H9 (cell line): Measurements from ENCODE around the gene TMEM151B. TPM values are rescaled to one million over a fixed set of nuclear protein-coding genes. Genes with fewer than 3 reads are reported as not detected.
A peak's percentile ranks its signal among the peaks of the same experiment; 100 is the strongest.

Experiments used
- DNase-seq: peaks from one replicate; pipeline ENCODE4 v3.0.0-alpha.2; 2017
- H2AFZ ChIP-seq: one replicate; pipeline ENCODE4 v1.6.1; 2013; ENCODE audit warnings: mild to moderate bottlenecking, low read length, control low read depth, moderate library complexity
- H2AK5ac ChIP-seq: 2 replicates; pipeline ENCODE4 v1.6.1; 2013; ENCODE audit warnings: low read length, control low read depth, mixed read lengths; ENCODE audit not compliant: insufficient read length
- H2BK120ac ChIP-seq: one replicate; pipeline ENCODE4 v1.6.1; 2013; ENCODE audit warnings: low read depth, mild to moderate bottlenecking, low read length, control low read depth, inconsistent platforms; ENCODE audit not compliant: poor library complexity, severe bottlenecking
- H2BK12ac ChIP-seq: 2 replicates; pipeline ENCODE4 v1.6.1; 2013; ENCODE audit warnings: low read length, control low read depth, mixed read lengths, low read depth; ENCODE audit not compliant: insufficient read length
- H2BK15ac ChIP-seq: 2 replicates; pipeline ENCODE4 v1.6.1; 2013; ENCODE audit warnings: low read depth, low read length, control low read depth
- H2BK20ac ChIP-seq: one replicate; pipeline ENCODE4 v1.6.1; 2013; ENCODE audit warnings: low read depth, mild to moderate bottlenecking, low read length, control low read depth, inconsistent platforms; ENCODE audit not compliant: poor library complexity, severe bottlenecking
- H2BK5ac ChIP-seq: 2 replicates; pipeline ENCODE4 v1.6.1; 2013; ENCODE audit warnings: low read length, control low read depth, mixed read lengths; ENCODE audit not compliant: insufficient read length
- H3K14ac ChIP-seq: 2 replicates; pipeline ENCODE4 v1.6.1; 2013; ENCODE audit warnings: low read length, control low read depth; ENCODE audit not compliant: insufficient read depth
- H3K18ac ChIP-seq: 2 replicates; pipeline ENCODE4 v1.6.1; 2013; ENCODE audit warnings: low read depth, mild to moderate bottlenecking, mixed read lengths, low read length, control low read depth; ENCODE audit not compliant: insufficient read length
- H3K23ac ChIP-seq: 2 replicates; pipeline ENCODE4 v1.6.1; 2013; ENCODE audit warnings: low read length, control low read depth, mixed read lengths, low read depth; ENCODE audit not compliant: insufficient read length
- H3K23me2 ChIP-seq: 2 replicates; pipeline ENCODE4 v1.6.1; 2013; ENCODE audit warnings: low read depth, mild to moderate bottlenecking, mixed read lengths, low read length, control low read depth; ENCODE audit not compliant: insufficient read length, poor library complexity, severe bottlenecking
- H3K27ac ChIP-seq: 2 replicates; pipeline ENCODE4 v1.5.1; 2013; ENCODE audit warnings: low read length, control low read depth, mixed read lengths, low read depth; ENCODE audit not compliant: insufficient read length
- H3K27me3 ChIP-seq: 2 replicates; pipeline ENCODE4 v1.6.1; 2013; ENCODE audit warnings: low read length, control low read depth, inconsistent platforms; ENCODE audit not compliant: insufficient read depth
- H3K4ac ChIP-seq: 2 replicates; pipeline ENCODE4 v1.6.1; 2013; ENCODE audit warnings: low read depth, mild to moderate bottlenecking, control low read depth, inconsistent platforms, low read length, moderate library complexity
- H3K4me1 ChIP-seq: 2 replicates; pipeline ENCODE4 v1.6.1; 2013; ENCODE audit warnings: low read length, control low read depth, inconsistent platforms; ENCODE audit not compliant: insufficient read depth
- H3K4me2 ChIP-seq: 2 replicates; pipeline ENCODE4 v1.6.1; 2013; ENCODE audit warnings: low read length, control low read depth, mixed read lengths; ENCODE audit not compliant: insufficient read length, insufficient read depth
- H3K56ac ChIP-seq: 2 replicates; pipeline ENCODE4 v1.6.1; 2013; ENCODE audit warnings: low read depth, mild to moderate bottlenecking, mixed read lengths, low read length, control low read depth; ENCODE audit not compliant: insufficient read length
- H3K79me1 ChIP-seq: 2 replicates; pipeline ENCODE4 v1.6.1; 2013; ENCODE audit warnings: low read depth, mild to moderate bottlenecking, moderate library complexity, low read length, control low read depth, inconsistent platforms; ENCODE audit not compliant: insufficient read depth, poor library complexity, severe bottlenecking
- H3K79me2 ChIP-seq: 2 replicates; pipeline ENCODE4 v1.6.1; 2013; ENCODE audit warnings: low read length, control low read depth, inconsistent platforms; ENCODE audit not compliant: insufficient read depth
- H3K9ac ChIP-seq: 2 replicates; pipeline ENCODE4 v1.6.1; 2013; ENCODE audit warnings: low read length, control low read depth, mixed read lengths; ENCODE audit not compliant: insufficient read length; ENCODE audit errors: extremely low read depth
- H3K9me3 ChIP-seq: one replicate; pipeline ENCODE4 v1.6.1; 2013; ENCODE audit warnings: low read depth, low read length, inconsistent platforms; ENCODE audit not compliant: control insufficient read depth
- H3T11ph ChIP-seq: one replicate; pipeline ENCODE4 v1.6.1; 2013; ENCODE audit warnings: mild to moderate bottlenecking, low read length, control low read depth, inconsistent platforms
- H4K20me1 ChIP-seq: one replicate; pipeline ENCODE4 v1.6.1; 2013; ENCODE audit not compliant: control insufficient read depth, insufficient read length, insufficient read depth
- H4K5ac ChIP-seq: 2 replicates; pipeline ENCODE4 v1.6.1; 2013; ENCODE audit warnings: low read depth, mild to moderate bottlenecking, mixed read lengths, low read length, control low read depth; ENCODE audit not compliant: insufficient read length
- H4K8ac ChIP-seq: replicated peaks from 2 replicates; pipeline ENCODE4 v1.6.1; 2013; ENCODE audit warnings: low read length, control low read depth, mixed read lengths, low read depth; ENCODE audit not compliant: insufficient read length
- H4K91ac ChIP-seq: 2 replicates; pipeline ENCODE4 v1.6.1; 2013; ENCODE audit warnings: low read depth, mild to moderate bottlenecking, moderate library complexity, mixed read lengths, low read length, control low read depth; ENCODE audit not compliant: insufficient read length
- H3K27ac Mint-ChIP-seq, 3 experiments: 2 replicates in 2 of 3; 3 replicates in 1 of 3; pipeline ENCODE4 v1.8.0; 2020 to 2021; ENCODE audit warnings: mixed read lengths in 3 of 3, mild to moderate bottlenecking in 1 of 3, moderate library complexity in 1 of 3
- H3K27me3 Mint-ChIP-seq: 2 replicates; pipeline ENCODE4 v1.8.0; 2021; ENCODE audit warnings: low read depth, mild to moderate bottlenecking, moderate library complexity, mixed read lengths
- H3K36me3 Mint-ChIP-seq, 3 experiments: 2 replicates in 2 of 3; 3 replicates in 1 of 3; pipeline ENCODE4 v1.8.0; 2020 to 2021; ENCODE audit warnings: low read depth in 3 of 3, mixed read lengths in 3 of 3; ENCODE audit not compliant: insufficient read depth in 1 of 3
- H3K4me1 Mint-ChIP-seq, 2 experiments: 2 replicates each; pipeline ENCODE4 v1.8.0; 2020; ENCODE audit warnings: mixed read lengths in 2 of 2
- H3K4me3 Mint-ChIP-seq, 2 experiments: 2 replicates in 1 of 2; 3 replicates in 1 of 2; pipeline ENCODE4 v1.8.0; 2020 to 2021; ENCODE audit warnings: mild to moderate bottlenecking in 2 of 2, mixed read lengths in 2 of 2, moderate library complexity in 1 of 2
- H3K9me3 Mint-ChIP-seq, 2 experiments: 2 replicates in 1 of 2; 3 replicates in 1 of 2; pipeline ENCODE4 v1.8.0; 2020; ENCODE audit warnings: mild to moderate bottlenecking in 2 of 2, mixed read lengths in 2 of 2, moderate library complexity in 1 of 2
- WGBS: extraction: QIAGEN DNeasy Blood & Tissue Kit; methylation state at CpG from one replicate; pipeline ENCODE4 v1.1.7; 2013; ENCODE audit warnings: missing lambda C conversion rate, low lambda C conversion rate, mixed read lengths; ENCODE audit not compliant: insufficient read length; ENCODE audit errors: extremely low coverage; 5-methylcytosine and 5-hydroxymethylcytosine counted together
- total RNA-seq: library from RNA; stranded (reverse); gene quantifications from 2 replicates; pipeline ENCODE4 v1.2.1, GENCODE V29; 2021
- TF ChIP-seq, protein P1 (sequence below): fragments of 200-600 bp; sonication (generic); conservative IDR thresholded peaks from 3 replicates; pipeline ENCODE4 v1.8.0; 2021; ENCODE audit warnings: antibody characterized with exemption, mild to moderate bottlenecking

The TMEM151B gene
- total RNA-seq, 1 experiment from 2014 or later, result 2.4 TPM

DNA sequence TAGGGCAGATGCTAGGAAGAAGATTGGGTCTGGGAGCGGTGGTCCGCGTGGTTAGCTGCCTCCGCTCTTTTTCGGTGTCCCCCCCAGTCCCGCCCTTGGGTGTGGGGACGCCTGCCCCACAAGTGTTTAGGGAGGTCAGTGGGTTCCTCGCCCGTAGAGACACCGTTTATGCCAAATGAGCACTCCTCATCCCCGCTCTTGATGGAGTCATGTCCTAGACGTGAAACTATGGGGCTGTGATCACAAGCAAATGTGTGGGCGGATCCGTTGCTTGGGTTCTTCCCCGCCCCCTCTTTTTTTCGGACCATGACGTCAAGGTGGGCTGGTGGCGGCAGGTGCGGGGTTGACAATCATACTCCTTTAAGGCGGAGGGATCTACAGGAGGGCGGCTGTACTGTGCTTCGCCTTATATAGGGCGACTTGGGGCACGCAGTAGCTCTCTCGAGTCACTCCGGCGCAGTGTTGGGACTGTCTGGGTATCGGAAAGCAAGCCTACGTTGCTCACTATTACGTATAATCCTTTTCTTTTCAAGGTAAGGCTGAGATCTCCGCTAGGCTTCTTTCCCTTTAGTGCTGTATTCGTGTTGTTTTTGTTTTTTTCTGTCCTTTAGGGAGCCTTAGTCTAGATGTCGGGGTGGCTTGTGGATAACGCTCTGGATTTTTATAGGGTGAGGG is 23.4 kb upstream of the TMEM151B start, which contains the start of gene HSP90AB1:
HSP90AB1 (plus strand) TSS at position 439 of the 675 bp plus-strand sequence. CDS start 1,529 bp downstream, outside the sequence.
- Histone ChIP-seq H3K4ac (no peak within 1 kb of the TSS; the same call in 1 of the 2 replicates), H2AK5ac (no peak within 1 kb of the TSS), H2BK12ac (no peak within 1 kb of the TSS), H2AFZ (no peak within 1 kb of the TSS), H3K14ac (peak within 1 kb of the TSS; percentile 86), H3K23ac (no peak within 1 kb of the TSS), H2BK5ac (no peak within 1 kb of the TSS), H3K9me3 (no peaks in the 10 kb centered on the region), H4K91ac (no peak within 1 kb of the TSS), H2BK15ac (no peak within 1 kb of the TSS), H3K18ac (peak within 1 kb of the TSS; percentile 86), H3K79me2 (peaks cover 27% of the 10 kb centered on the region), H3K4me2 (peak within 1 kb of the TSS; percentile 76), H2BK120ac (no peak within 1 kb of the TSS), H3K79me1 (no peaks in the 10 kb centered on the region), H2BK20ac (no peak within 1 kb of the TSS), H3T11ph (no peak within 1 kb of the TSS), H3K56ac (no peak within 1 kb of the TSS), H4K20me1 (no peaks in the 10 kb centered on the region), H3K23me2 (peaks cover 10% of the 10 kb centered on the region), H3K9ac (peak within 1 kb of the TSS; percentile 98), H3K4me1 (peaks cover 12% of the 10 kb centered on the region; the same call in 1 of the 2 replicates), H4K8ac (no peak within 1 kb of the TSS), H4K5ac (no peak within 1 kb of the TSS), H3K27ac (no peak within 1 kb of the TSS), H3K27me3 (no peaks in the 10 kb centered on the region)
- Mint-ChIP-seq H3K4me1 (peaks cover 35 to 41% of the 10 kb centered on the region in 2 experiments), H3K36me3 (peaks cover 44 to 50% (median 48%) of the 10 kb centered on the region in 3 experiments), H3K9me3 (peaks cover 3 to 4% of the 10 kb centered on the region in 2 experiments; a peak in 3 of 5 replicates), H3K4me3 (peak within 1 kb of the TSS; percentile 99 to 100), H3K27ac (peak within 1 kb of the TSS; percentile 97 to 100 (median 98)), H3K27me3 (peaks cover 12% of the 10 kb centered on the region)
- TF ChIP-seq, protein P1, sequence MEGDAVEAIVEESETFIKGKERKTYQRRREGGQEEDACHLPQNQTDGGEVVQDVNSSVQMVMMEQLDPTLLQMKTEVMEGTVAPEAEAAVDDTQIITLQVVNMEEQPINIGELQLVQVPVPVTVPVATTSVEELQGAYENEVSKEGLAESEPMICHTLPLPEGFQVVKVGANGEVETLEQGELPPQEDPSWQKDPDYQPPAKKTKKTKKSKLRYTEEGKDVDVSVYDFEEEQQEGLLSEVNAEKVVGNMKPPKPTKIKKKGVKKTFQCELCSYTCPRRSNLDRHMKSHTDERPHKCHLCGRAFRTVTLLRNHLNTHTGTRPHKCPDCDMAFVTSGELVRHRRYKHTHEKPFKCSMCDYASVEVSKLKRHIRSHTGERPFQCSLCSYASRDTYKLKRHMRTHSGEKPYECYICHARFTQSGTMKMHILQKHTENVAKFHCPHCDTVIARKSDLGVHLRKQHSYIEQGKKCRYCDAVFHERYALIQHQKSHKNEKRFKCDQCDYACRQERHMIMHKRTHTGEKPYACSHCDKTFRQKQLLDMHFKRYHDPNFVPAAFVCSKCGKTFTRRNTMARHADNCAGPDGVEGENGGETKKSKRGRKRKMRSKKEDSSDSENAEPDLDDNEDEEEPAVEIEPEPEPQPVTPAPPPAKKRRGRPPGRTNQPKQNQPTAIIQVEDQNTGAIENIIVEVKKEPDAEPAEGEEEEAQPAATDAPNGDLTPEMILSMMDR, result no peak
- DNase-seq, result peak; percentile 97
- no CpG with 5 or more reads among the region's 34 CpGs for WGBS
